ENCODE data around the gene NOC4L.

NOC4L gene

DNA sequence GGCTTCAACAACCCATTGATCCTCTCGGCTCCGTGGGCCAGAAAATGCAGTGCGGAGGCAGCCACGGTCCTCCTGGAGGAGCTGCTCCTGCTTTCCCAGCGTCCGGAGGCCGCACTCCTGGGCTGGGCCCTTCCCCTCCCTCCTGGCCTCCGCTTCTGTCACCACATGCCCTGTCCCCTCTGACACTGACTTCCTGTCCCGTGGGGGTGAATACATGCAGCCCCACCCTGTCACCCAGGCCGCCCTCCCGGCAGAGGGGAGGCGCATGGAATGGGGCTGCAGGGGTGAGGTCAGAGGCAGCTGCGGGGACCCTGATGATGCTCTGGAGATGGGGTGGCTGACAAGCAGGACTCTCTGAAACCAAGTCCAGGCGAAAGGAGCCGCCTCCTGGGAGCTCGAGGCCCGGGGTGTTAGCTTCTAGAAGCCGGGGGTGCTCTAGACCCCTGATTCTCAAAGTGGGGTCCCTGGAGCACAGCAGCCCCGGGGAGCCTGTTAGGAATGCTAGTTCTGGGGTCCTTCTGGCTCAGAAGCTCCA lies 32.2 kb downstream of the NOC4L start:
- Histone ChIP-seq H3K27me3 (replicated peaks; ENCODE audit: control insufficient read depth, insufficient read depth, low read length) (no peaks in the 10 kb centered on the region; the same call in 1 of the 2 replicates), H3K4me3 (replicated peaks; ENCODE audit: low read depth, low read length) (no peak overlapping the region), H3K36me3 (ENCODE audit: control insufficient read depth, insufficient read depth, low read length) (no peaks in the 10 kb centered on the region)
- DNase-seq (ENCODE audit: extremely low read depth, insufficient read length): no peak
- TF ChIP-seq CTCF (IDR thresholded peaks at IDR 0.05; ENCODE audit: insufficient read depth, low read length, poor library complexity, severe bottlenecking): no peak

GRCh38 chr12:132176920-132177551 lies 32.8 kb downstream of the NOC4L start:
- no peak overlapping the region for H3K4me3 ChIP-seq (replicated peaks; ENCODE audit: low read depth, low read length)
- no peak for TF ChIP-seq CTCF (IDR thresholded peaks at IDR 0.05; ENCODE audit: insufficient read depth, low read length, poor library complexity, severe bottlenecking)
- no peaks in the 10 kb centered on the region for H3K27me3 ChIP-seq (replicated peaks; ENCODE audit: control insufficient read depth, insufficient read depth, low read length)
- no peak for DNase-seq (ENCODE audit: extremely low read depth, insufficient read length)
- H3K36me3 ChIP-seq (ENCODE audit: control insufficient read depth, insufficient read depth, low read length): no peaks in the 10 kb centered on the region

DNA sequence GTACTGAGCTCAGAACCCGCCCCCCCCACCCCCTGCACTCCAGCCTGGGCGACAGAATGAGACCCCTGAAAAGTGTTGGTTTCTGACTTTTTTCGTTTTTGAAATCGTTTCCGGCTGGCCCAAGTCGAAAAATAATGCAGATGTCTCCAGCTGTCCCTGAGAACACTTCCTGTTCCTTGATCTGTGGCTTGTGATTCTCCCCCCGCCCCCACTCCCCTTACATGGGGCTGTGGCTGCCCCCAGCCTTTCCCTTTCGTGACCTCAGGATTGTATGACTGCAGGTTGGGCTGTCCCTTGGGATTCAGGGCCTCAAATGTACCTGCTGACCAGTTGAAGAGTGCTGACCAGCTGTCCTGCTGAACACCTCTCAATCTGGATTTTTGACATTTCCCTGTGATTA lies 34.1 kb downstream of the NOC4L start:
- no peak for TF ChIP-seq CTCF (IDR thresholded peaks at IDR 0.05; ENCODE audit: insufficient read depth, low read length, poor library complexity, severe bottlenecking)
- H3K36me3 ChIP-seq (ENCODE audit: control insufficient read depth, insufficient read depth, low read length): no peaks in the 10 kb centered on the region
- DNase-seq (ENCODE audit: extremely low read depth, insufficient read length): no peak
- no peak overlapping the region for H3K4me3 ChIP-seq (replicated peaks; ENCODE audit: low read depth, low read length)
- no peaks in the 10 kb centered on the region for H3K27me3 ChIP-seq (replicated peaks; ENCODE audit: control insufficient read depth, insufficient read depth, low read length)

DNA sequence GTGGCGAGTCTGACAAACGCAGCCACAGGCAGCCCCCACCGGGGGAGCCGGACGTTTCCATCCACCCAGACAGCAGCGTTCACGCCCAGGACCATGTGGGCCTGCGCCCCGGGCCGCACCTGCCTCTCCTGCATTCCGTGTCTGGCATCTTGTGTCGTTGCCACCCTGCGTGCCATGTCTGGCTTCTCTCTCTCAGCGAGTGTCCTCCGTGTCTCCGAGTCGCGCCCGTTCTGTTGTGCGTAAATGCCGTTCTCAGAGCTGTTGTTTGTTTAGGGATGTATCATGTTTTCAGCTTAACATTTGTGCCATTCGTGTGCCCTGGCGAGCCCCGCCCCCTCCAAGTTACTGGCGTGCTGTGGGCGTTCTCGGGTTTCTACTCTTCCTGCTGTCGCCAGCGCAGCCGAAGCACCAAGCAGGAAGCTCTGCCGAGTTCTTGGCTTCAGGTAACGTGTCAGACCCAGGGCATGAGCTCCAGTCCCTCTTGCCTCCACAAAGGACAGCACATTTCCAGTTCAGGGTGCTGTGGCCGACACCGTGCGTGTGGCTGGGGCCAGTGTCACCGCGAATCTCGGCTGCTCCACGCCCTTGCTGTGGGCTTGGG lies 34.6 kb downstream of the NOC4L start:
- Histone ChIP-seq H3K27me3 (replicated peaks; ENCODE audit: control insufficient read depth, insufficient read depth, low read length) (no peaks in the 10 kb centered on the region), H3K36me3 (ENCODE audit: control insufficient read depth, insufficient read depth, low read length) (no peaks in the 10 kb centered on the region), H3K4me3 (replicated peaks; ENCODE audit: low read depth, low read length) (no peak overlapping the region)
- no peak for TF ChIP-seq CTCF (IDR thresholded peaks at IDR 0.05; ENCODE audit: insufficient read depth, low read length, poor library complexity, severe bottlenecking)
- DNase-seq (ENCODE audit: extremely low read depth, insufficient read length): no peak

DNA sequence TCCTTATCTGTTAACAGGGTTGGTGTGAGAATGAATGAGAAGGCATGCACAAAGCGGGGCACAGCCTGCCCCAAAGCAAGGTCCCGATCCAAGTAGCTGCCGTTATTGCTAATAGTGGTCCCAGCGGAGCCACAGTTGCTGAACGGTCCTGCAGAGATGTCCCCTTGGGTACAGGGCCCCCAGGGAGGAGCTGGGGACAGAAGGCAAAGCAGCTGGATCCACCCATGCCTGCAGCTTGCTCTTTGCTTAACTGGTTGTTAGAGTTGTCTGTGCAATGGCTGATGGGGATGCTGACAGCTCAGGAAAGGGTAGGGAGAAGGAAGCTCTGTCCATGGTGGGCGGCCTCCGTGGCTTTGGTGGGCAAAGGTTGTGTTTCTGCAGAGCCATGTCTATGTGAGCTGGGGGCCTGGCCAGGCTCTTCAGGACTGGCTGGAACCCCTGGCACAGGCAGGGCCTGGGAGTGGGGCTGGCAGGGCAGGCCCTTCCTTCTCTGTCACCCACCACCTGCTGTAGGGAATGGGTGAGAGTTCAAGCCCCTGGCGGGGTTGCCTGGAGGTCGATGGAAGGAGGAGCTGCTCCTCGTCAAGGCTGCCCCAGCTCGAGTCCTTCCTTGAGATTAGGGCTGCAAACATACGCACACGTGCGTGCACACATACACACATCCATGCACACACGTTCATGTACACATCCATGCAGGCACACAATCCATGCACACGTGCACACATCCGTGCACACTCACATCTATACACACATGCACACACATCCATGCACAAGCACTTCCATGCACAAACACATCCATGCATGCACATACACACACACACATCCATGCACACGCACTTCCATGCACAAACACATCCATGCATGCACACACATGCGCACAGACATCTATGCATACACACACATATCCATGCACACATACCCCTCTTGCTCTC lies 35.4 kb downstream of the NOC4L start:
- TF ChIP-seq CTCF (IDR thresholded peaks at IDR 0.05; ENCODE audit: insufficient read depth, low read length, poor library complexity, severe bottlenecking): no peak
- no peak for DNase-seq (ENCODE audit: extremely low read depth, insufficient read length)
- H3K36me3 ChIP-seq (ENCODE audit: control insufficient read depth, insufficient read depth, low read length): no peaks in the 10 kb centered on the region
- no peak overlapping the region for H3K4me3 ChIP-seq (replicated peaks; ENCODE audit: low read depth, low read length)
- no peaks in the 10 kb centered on the region for H3K27me3 ChIP-seq (replicated peaks; ENCODE audit: control insufficient read depth, insufficient read depth, low read length)
